CD4-positive, alpha-beta T cell treated with Interleukin-2 at 100 ng/mL for 4 hours (primary cell): Measurements from ENCODE around the gene PLXNA2.

ENCODE experiments used
- DNase-seq: peaks from one replicate; pipeline ENCODE4 v3.0.0-alpha.2; 2020; ENCODE audit warnings: low spot score

The PLXNA2 gene

DNA sequence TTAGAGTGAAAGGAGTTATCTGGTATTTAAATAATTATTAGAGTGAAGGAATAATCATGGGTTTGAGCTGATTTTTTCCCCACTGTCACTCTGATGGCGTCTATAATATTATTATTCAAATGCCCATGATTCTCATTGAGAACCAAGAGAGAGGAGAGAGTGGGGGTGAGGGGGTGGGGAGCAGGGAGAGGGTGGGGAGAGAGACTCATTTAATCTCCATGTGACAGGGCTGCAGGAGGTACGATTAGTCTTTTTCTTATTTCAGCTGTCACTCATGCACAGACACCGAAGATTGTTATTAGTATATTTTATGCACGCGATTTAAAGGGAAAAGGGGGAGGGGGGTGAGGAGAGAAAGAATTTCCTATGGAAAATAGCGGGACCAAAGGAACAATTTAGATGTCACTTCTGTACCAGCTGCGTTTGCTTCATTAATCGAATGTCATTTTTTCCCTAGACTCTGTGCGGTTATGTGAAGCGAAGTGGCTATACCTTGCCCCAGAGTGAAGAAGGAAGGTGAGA lies 19.9 kb downstream of the PLXNA2 start:
- DNase-seq = no peak

DNA sequence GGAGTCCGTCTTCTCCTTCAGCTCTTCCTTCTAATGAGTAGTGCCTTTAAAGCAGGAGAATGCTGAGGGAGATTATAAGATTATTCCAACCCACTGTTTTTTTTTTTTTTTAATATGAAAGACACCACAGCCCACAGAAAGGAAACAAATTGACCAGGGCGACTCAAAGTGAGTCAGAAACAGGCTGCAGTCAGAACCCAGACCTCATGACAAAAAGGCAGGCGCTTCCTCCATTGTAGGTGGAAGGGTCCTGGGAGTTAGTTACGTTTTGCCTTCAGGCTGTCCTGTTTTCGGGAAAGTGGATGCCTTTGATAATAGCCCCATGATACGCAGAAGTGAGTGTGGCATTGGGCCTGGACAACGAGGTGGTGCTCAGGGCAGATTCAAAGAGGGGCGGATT lies 21.0 kb downstream of the PLXNA2 start:
- DNase-seq = no peak

DNA sequence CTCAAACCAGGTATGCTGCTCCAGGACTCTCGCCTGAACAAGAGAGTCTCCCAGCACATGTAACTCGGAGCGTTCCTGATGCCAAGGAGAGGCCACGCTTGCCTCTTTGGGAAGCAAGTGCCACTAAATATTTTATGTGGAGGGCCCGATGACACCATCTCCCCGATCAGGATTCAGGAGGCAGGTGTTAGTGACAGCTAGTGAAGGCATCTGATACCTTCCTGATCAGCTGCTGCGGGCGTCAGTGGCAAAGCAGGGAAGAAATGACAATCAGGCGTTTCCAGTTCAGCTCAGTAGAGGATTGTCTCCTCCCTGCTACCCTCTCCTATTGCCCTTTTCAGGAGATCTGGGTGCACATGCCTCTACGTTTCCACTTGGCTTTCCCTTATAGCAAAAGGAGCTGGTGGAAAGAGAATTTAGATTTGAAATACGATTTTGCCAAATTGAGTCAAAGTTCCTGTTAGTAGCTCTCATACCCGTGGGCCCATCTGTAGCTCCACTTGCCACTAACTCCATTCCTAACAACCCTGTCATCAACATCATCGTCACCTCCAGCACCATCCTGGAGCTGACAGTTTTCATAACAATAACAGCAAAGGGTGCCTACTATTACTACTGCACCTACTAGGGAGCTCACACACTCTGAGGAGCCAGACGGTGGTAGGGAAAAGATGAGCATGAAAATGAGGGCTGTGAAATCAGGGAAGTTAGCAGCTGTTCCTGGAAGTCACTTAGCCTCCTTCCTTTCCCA lies 21.6 kb downstream of the PLXNA2 start:
- DNase-seq = no peak

DNA sequence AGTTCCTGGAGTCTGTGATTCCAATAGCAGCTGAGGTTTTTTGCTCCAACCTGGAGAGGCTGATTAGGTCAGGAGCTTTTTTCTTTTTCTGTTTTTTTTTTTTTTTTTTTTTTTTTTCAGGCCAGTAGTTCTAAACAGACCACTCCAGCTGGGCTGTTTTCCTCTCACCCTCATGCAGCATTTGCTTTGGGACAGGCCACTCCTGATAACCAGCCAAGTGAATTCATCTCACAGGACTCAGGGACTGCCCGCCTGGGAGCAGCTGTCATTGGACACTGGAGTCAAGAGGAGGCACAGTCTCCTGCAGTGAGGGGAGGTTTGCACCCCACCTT lies 22.9 kb downstream of the PLXNA2 start:
- no peak for DNase-seq

DNA sequence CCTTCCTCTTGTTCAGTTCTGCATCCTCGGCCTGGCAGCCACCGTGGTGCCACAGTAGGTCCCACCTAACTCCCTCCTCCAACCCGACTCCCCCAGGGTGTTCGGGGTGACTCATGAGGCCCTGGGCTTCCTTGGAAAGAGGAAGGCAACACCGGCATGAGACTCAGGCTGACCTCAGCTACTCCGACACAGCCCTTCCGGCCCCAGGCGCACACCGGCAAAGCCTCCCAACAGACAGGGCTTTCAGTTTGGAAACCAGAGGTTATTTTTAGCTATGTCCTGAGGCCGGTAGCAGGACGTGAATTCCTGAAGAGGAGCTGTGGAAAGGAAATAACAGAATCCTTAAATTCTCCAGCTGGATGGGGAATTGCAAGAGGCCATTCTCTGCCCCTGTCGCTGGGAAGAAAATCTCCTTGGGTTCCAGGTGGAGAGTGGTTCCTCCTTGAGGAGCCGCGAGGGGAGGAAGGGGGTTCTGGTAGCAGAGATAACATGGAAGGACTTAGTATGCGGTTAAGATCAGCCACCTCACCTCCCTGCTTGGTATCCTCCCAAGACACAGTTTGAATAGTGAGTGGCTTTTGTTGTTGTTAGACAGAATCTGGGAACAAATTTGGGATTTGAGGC lies 24.4 kb downstream of the PLXNA2 start:
- DNase-seq = no peak

DNA sequence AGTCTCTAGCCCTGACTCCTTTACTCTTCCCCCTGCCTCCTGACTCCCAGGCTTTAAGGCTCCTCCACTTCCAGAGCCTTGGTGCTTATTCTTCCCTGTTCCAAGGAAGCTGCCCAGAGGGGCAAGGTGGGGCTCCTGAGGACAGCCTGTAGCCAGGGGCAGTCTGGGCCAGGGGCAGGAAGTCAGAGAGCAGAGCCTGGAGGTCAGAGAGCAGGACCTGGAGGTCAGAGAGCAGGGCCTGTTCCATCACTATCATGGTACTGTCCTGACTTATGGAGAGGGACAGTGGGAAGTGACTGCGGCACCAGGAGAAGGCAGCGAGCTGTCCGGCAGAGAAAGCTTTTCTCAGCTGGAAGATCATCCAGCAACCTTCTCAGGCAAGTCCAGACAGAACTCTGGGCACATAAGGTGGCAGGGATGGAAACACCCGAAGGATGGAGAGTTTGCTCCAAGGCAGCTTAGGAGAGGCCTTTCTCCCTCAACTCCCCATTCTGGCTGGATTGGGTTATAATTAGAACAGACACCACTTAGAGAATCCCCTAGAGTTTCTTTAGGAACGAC lies 25.0 kb downstream of the PLXNA2 start:
- no peak for DNase-seq

DNA sequence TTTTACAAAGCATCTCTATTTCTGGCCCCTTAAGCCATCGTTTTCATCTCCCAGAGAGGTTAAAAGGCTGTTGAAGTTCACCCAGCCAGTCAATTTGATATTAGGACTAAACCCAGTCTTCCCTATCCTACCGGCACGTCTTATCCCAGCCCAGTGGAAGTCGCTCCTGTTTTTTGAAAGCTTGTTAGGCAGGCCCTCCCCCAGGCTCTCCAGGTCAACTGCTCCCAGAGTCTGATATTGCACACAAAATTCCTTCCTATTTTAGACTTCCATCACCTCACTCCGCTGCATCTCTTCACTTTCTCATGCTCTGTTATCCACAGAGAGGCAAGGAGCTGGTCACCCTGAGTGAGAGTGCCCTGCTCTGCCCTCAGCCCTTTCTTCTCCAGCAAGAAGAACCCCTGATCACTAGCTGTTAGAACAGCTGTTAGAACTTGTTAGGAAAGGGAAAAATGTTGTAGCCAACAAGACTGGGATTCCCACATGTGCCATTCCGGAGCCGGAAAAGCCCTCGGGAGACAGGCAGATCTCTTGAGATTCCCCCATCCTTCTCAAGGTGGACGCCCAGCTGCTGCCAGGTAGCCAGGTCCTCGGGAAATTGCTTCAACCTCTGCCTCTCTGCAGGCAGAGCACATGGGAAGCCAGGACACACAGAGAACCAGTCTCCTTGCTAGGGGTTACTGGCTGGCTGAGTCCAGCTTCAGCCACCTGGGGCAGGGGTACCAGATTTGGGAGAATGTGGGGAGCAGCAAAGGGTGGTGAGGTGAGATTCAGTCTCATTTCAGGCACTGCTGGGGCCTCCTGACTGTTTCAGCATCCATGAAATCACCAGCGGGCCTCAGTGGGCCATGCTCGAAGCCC lies 25.7 kb downstream of the PLXNA2 start:
- no peak for DNase-seq

DNA sequence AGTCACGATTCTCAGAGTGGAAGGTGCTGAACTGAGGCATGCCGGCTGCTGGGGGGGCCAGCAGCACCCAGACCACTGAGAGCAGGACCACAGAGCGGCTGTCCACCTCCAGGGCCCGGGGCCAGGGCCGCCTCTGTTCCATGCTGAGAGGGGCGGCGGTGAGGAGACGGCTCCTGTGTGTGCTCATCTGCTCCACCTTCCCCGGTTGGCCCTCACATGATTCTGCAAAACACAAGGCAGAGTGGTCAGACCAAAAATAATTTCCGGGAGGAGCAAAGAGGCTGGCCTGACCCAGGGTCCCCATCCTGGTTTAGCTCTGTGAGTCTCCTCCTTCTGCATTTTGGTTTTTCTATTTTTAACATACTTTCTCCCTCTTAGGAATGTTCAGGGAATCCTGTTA lies 26.4 kb downstream of the PLXNA2 start:
- no peak for DNase-seq

DNA sequence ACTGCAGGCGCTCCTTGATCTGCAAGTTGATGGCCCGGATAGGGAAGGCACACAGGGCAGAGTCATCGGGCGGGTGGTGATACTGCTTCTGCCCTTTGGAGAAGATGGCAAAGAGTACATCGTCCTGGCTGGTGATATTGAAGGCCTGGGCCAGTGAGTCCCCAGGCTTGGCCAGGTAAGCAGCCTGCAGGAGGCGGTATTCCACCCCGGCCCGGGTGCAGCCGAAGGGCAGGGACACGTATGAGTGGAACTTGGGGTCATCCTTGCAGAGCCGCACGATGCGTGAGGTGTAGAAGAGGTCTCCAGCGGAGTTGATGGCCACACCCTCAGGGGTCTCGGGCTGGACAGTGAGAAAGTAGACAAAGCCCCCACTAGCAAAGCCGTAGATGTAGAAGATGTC lies 27.4 kb downstream of the PLXNA2 start:
- DNase-seq = no peak

DNA sequence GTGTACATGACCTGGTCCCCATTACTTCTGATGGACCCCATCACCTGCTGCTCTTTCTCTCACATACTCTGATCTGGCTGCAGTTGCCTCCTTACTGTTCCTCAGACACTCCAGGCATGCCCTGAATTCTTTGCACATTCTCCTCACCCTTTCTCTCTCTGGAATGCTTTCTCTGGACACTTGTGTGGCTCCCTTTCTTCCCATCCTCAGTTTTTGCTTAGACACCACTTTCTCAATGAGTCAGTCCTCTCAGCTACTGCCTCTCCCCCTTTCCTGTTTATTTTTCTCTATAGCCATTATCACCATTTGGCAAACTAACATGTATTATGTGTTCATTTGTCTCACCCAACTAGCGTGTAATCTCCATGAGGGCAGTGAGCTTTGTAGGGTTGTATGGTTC lies 28.1 kb downstream of the PLXNA2 start:
- DNase-seq = no peak

DNA sequence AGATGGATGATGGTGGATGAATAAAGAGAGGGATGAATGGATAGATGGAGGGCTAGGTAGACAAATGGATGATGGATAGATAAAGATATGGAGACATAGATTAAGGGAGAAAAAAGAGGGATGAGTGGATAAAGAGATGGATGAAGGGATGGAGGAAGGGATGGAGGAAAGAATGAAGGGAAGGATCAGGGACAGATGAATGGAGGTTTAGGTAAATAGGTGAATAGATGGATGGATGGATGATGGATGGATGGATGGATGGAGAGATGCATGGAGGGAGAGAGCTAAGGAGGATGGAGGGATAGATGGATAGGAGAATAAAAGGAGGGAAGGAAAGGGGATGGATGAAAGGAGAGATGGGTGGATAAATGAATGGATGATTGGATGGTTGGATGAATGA lies 28.8 kb downstream of the PLXNA2 start:
- DNase-seq = no peak

DNA sequence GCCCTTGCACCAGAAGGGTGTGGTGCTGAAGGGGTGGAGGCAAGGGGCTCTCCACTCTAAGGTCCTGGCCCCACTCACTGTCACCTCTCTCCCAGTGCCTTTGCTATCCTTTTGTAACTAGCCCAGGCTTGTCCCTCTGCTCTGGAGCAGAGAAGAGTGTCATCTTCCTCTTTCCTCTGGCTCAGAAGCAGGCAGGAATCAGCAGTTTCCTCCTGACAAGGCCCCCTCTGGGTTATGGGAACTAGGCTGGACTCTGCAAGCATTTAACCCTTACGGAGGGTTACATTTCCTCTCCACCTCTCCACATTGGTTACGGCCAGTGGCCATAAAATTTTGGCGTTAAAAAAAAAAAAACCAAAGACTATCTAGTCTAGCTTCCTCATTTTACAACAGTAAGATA lies 30.4 kb downstream of the PLXNA2 start:
- DNase-seq = no peak

DNA sequence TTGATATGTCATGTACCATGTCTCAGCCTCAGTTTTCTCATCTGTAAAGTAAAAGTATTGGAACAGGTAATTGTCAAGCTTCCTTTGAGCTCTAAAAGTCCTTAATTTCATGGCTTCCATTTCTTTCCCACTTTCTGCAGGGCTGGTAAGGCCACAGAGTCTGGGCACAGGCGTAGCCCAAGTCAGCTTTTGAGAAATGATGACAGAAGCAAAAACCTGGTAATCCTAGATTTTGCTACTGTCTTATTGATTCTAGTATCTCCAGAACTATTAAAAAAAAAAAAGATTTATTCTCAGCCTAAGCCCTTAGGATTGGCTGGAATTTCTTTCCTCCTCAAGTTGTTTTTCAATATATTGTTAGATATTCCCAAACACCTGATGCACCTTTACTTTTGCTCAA lies 31.3 kb downstream of the PLXNA2 start:
- no peak for DNase-seq

DNA sequence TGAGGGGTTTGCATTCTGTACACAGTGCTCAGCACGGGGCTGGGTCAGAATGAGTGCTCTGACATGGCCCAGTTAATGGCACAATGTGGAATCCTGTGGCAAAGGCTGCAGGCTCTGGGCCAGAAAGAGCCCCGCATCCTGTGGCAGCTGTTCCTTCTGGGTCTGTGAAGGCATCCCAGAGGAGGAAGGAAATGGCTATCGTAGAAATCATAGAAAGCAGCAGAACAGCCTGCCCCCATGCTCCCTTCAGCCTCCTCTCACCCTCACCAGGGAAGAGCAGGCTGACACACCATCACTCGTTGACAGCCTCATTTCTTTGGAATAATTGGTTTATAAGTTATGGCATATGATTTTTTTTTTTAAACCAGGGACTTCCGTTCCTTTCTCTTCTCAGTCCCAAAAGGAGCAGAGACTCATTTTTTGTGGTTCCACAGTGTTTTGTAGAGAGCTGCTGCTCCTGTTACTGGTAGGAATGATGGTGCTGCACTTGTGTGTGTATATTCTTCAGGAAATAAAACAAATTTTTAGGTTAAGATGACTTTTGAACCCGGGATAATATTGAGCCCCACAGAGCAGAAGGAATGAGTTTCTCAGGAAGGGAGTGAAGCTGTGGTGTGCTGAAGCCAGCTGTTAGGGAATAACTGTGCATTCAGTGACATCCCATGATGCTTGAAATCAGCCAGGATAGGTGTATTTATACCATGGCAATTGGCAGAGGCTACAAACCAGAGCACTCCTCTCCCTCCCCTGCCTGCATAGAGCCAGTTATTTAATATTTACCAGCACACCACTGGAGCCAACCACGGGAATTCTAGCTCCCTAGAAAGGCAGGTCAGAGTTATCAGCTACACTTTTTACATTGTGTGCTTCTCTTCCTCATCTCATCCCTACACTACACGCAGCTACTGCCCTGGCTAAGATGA lies 32.0 kb downstream of the PLXNA2 start:
- DNase-seq = no peak

DNA sequence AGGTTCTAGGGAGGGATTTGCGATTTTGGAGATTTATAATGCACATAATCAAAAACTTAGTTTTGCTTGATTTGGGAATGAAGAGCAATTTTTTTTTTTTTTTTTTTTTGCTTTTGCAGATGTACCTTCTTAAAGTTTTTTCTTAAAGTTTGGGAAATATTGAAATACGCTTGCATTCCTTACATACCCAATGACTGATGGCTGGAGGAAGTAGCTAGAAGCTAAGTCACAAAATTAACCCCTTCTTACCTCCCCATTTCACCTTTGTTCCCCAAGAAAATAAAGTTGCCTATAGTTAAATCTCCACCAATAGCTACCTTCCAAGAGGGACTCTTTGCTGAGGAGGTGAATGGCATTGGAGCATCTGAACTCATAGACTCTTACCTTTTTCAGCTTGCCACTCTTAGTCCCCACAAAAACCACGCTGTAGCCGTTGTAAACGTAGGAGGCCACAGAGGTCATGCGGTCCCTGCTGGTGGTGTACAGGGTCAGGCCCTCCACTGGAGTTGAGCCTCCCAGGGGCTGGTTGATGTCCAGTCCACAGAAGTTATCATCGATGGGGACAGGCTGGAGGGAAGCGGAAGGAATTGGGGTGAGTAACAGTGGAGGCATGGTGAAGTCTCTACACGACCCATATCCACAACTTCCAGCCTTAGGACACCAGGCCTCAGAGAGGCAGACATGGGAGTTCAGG lies 34.1 kb downstream of the PLXNA2 start:
- no peak for DNase-seq

DNA sequence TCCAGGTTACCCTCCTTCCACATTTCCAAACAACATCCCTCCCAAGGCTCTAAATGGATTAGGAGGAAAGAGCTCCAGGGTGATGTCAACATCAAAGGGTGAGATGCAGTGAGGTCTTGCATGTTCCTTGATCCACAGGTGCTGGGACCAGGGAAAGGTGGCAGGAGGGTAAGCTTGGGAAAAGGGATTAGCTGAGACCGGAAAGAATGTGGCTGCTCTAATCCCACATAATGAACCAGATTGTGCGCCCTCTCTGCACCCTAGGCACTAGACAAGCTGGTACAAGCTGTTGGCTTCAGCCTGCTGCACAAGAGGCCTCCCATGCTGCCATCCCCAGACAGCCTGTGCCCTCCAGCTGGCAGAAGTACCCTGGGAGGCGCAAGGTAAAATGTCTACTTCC lies 34.9 kb downstream of the PLXNA2 start:
- no peak for DNase-seq

DNA sequence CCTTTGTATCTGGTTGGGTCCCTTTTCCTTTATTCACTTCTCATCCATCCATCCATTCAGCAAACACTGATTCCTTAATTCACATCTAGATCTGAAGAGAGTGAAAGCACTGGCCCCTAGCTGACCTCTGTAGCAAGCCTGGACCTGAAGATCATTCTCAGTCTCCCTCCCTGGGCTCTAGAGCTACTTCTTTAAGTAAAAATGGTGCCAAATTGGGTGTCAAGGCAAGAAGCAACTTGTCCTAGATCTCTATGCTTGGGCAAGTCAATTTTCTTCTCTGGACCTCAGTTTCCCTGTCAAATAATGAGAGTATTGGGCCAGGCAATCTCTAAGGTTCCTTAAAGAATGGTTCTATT lies 36.1 kb downstream of the PLXNA2 start:
- no peak for DNase-seq

DNA sequence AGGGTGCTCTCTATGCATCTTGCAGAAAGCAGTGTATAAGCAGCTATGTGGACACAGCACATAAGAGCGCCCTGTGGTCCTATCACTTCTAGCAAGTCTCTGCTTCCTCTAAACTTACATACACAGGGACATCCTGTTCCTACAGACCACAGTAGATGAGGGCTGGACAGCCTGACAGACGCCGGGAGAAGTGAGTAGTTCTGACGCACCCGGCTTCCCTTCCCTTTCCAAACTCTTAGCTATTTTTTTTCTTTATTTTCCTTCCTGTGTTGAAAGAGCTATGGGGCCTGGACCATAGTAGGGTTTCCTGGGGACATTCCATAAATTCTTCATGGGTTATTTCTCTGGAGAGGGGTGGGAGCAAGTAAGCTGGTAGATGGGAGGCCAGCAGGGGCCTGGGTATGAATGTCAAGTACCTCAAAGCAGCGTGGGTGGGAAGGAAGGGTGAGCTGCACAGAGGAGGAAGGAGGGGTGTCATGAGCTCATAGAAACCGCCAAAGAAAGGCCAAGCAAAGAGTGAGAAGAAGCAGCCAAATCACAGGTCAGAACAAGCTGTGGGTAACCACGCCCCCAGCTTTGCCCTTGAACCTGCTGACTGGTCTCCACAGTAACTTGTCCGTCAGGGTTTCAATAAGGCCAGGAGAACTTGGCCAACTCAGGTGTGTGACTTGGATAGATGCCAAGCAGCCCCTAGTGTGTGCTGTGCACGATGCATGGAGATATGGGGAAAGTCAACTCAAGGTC lies 36.6 kb downstream of the PLXNA2 start:
- DNase-seq = no peak

DNA sequence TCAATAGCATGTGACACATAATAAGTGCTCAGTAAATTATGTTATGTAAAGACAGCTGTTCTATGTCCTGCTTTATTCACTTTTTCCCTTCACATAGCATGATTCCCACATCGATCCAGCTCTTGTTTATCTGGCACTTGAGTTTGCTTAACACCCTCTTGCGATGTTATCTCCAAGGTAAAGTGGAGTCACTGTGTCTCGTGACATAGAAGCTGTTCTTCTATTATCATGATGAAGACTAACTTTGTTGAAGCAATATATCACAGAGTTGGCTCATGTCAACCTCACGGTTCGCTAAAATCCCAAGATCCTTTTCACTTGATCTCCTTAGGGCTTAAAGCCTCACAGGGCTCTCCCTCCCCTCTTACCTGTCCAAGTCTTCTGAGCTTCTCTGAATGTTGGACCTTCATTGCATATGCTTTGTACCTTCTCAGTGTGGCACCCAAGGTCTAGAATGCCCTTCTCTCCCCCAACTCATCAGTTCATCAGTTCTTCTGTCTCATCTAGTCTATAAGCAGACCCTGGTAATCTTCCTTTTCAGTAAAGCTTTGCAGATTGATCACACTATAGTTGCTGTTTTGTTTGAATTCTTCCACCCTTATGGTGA lies 38.0 kb downstream of the PLXNA2 start:
- no peak for DNase-seq
